CD4-positive, alpha-beta T cell treated with Interleukin-15 for 1 hour (primary cell): ENCODE data around the gene NAPG.
"Not testable (repeated sequence)": the region's sequence is repeated elsewhere in the genome, so short reads cannot be mapped to it uniquely, and the experiment has no call there.

Experiments
- DNase-seq: peaks from one replicate; pipeline ENCODE4 v3.0.0-alpha.2; 2020

The NAPG gene

DNA sequence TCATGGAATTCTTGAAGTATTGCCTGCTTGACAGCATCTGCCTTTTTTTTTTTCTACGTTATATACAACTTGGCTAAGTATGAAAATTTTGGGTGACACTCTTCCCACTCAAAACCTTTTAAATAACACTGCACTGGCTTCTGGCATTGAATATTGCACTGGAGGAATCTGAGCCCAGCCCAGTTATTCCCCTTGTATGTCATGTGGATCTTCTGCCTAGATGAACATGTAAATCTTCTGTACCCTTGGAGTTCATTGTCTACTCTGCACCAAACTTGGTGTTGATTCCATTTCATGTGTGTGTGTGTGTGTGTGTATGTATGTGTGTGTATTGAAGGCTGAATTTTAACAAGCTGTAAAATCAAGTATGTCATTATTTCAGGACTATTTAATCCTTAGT lies 59.4 kb downstream of the NAPG start:
- DNase-seq = no peak

DNA sequence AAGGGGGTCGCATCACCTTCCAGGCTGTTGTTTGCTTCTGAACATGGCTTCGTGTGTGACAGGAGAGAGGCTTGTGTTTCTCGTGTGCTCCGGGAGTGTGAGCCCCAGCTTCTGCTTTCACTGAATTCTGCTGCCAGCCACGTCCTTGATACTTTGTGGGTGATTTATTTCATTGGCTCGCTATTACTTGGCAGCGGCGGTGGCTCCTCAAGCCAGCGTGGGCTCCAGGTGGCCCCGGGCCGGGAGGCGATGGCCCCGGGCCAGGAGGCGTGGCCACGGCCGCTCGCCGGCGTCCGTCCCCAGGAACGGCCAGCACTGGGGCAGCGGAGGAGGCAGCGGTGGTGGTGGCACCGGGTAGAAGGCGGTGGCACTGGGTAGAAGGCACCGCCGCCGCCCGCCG lies 63.1 kb downstream of the NAPG start:
- no peak for DNase-seq

DNA sequence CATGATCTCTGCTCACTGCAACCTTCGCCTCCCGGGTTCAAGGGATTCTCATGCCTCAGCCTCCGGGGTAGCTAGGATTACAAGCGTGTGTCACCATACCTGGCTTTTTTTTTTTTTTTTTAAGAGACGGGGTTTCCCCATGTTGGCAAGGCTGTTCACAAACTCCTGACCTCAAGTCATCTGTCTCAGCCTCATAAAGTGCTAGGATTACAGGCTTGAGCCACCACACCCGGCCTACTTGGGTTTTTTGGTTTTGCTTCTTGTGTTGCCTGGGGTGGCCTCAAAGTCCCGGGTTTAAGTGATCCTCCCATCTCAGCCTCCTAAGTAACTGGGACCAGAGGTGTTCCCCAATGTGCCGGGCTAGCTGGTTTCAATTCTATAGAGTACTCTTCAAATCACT lies 64.6 kb downstream of the NAPG start:
- DNase-seq = no peak

DNA sequence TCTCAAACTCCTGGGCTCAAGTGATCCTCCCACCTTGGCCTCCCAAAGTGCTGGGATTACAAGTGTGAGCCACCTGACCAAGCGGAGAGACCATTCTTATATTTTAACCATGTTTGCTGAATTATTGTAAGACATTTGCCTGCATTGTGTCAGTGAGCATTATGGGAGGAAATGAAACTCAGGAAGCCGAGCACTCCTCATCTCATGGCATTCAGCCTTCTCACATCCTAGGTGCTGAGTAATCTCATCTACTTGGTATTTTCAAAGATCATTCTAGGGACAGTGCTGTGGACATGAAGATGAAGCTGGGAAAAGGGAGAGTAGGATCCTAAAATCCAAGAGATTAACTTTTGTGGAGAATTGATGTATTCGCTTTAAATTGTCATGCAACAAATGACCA lies 66.1 kb downstream of the NAPG start:
- no peak for DNase-seq

DNA sequence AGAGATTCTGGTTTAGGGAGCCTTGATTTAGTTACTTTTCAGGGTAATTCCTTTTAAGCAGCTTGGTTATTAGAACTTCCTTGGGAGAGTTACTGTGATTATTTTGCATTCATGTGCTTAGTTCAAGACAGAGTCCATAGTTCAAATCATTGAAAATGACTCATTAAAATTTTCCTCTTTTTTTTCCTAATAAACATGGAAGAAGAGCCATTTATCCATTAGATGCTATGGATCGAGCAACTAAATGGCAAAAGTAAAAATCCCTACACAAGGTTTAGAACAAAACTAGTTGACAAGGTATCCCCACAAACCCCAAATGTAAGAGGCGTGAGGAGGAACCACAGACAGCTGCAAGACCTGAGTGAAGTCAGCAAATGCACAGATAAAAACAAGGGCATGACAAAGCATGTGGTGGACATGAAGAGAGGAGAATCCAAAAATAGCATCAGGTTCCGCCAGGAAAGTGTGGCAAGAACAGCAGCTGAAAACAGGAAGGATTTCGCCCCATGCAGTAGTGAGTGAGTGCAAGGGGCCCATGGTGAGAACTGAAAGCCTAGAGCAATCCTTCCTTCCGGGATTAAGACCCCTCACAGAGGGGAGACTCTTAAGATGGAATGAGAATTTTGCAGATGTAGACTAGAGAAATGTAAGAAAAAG lies 67.7 kb downstream of the NAPG start:
- not testable (repeated sequence) for DNase-seq

DNA sequence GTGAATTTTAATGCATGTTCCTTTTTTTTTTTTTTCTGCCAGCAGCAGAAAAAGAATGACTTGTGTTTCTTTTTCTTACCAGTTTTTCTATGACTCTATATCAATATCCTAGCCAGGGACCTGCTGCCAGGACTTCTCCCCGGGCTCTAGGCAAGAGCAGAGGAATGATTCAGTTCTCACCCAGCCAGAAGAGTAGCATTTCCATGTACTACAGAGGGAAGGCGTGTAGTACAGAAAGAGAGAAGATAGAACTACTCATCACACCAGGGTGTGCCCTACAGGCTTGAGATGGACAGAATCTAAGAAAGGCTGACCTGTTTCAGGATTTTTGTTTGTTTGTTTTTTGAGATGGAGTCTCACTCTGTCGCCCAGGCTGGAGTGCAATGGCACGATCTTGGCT lies 70.1 kb downstream of the NAPG start:
- not testable (repeated sequence) for DNase-seq

DNA sequence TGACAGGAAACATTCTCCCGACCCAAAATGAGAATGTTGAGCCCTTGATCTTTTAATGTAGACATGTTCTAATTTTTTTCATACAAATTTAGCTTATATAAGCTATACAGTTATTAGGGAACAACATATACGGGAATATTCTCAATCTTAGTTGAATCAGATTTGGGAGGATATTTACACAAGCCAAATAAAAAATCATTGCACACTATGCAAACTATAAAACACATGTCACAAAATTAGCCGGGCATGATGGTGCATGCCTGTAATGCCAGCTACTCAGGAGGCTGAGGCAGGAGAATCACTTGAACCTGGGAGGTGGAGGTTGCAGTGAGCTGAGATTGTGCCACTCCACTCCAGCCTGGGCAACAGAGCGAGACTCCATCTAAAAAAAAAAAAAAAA lies 71.9 kb downstream of the NAPG start:
- DNase-seq = not testable (repeated sequence)

DNA sequence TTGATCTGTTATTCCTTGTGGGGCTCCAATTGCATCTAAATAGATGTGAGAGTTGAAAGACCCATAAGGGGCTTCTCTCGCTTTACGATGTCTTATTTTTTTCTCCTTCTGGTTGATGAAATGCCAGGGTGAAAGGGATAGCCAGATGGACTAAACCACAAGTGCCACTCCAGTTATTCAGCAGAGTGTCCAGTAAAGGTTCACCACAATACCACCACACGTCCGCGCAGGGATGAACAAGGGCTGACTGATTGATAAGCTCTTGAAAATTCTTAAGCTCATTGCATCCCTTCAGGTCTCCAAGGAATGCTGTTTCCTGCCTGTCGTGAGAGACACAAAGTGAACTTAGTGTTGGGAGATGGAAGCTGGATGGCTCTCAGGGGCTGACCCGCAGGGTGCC lies 74.9 kb downstream of the NAPG start:
- DNase-seq = not testable (repeated sequence)
